Astrocyte of the cerebellum (primary cell): Measurements from ENCODE around the gene SLC35F3.

Source experiments
- DNase-seq: peaks from one replicate; pipeline ENCODE4 v3.0.0-alpha.2; 2011; ENCODE audit warnings: low read depth
- H3K4me3 ChIP-seq: 2 replicates; pipeline ENCODE4 v1.5.1; 2011; ENCODE audit warnings: mild to moderate bottlenecking, low read depth, low read length, moderate library complexity
- in situ Hi-C: cut with HindIII; loops from 2 replicates; pipeline ENCODE4 v1.10.0; 2017; ENCODE audit warnings: low sequenced_read_pairs
- TF ChIP-seq, protein P1 (sequence below): IDR thresholded peaks from 2 replicates; pipeline ENCODE4 v1.5.1; 2012; ENCODE audit warnings: low read length, low read depth, moderate library complexity, mild to moderate bottlenecking; ENCODE audit errors: missing control alignments

SLC35F3 gene

DNA sequence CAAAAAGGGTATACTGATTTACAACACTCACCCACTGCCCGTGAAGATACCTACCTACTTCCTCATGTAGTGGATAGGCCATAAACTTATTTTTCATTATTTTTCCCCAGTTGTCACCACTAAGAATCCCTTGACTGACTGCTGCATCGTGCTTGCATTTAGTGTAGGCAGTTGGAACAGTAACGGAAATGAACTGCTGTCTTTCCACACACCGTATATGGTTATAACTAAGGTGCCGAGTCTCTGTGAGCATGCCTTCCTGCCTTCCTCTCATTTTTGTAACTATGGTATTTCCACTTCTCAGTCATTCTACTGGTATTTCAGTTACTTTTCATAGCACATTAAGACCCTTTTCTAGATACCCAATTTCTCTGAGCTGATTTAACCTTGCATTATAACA, 36.4 kb downstream of the SLC35F3 start:
- in situ Hi-C loops, result no loop called here
- TF ChIP-seq, protein P1, sequence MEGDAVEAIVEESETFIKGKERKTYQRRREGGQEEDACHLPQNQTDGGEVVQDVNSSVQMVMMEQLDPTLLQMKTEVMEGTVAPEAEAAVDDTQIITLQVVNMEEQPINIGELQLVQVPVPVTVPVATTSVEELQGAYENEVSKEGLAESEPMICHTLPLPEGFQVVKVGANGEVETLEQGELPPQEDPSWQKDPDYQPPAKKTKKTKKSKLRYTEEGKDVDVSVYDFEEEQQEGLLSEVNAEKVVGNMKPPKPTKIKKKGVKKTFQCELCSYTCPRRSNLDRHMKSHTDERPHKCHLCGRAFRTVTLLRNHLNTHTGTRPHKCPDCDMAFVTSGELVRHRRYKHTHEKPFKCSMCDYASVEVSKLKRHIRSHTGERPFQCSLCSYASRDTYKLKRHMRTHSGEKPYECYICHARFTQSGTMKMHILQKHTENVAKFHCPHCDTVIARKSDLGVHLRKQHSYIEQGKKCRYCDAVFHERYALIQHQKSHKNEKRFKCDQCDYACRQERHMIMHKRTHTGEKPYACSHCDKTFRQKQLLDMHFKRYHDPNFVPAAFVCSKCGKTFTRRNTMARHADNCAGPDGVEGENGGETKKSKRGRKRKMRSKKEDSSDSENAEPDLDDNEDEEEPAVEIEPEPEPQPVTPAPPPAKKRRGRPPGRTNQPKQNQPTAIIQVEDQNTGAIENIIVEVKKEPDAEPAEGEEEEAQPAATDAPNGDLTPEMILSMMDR, result no peak
- DNase-seq, result no peak
- H3K4me3 ChIP-seq, result no peak overlapping the region

DNA sequence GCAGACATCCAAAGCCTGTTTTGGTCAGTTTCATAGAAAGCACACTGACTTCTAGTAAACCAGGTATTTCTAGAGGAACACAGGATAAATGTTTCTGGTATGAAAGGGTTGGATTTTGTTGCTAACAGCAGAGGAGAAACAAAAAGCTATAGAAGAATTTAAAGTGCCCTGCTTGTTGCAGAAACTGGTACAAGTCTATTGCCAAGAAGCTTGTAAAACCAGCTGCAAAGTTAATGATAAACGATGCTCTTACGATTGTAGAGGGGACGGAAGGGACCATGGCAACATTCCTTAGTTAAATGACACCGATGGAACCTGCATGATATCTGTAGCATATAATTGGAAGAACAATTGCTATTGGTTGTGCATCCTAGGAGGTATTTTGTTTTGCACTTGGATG, 40.1 kb downstream of the SLC35F3 start:
- DNase-seq, result no peak
- TF ChIP-seq, protein P1, result no peak
- in situ Hi-C loops, result no loop called here
- H3K4me3 ChIP-seq, result no peak overlapping the region

DNA sequence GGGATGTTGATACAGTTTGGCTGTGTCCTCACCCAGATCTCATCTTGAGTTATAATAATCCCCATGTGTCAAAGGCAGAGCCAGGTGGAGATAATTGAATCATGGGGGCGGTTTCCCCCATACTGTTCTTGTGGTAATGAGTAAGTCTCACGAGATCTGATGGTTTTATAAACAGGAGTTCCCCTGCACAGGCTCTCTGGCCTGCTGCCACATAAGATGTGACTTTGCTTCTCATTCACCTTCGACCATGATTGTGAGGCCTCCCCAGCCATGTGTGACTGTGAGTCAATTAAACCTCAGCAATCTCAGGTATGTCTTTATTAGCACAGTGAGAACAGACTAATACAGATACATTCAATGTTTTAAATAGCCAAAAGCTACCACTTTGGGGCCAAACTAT, 41.1 kb downstream of the SLC35F3 start:
- no peak overlapping the region for H3K4me3 ChIP-seq
- in situ Hi-C loops, result no loop called here
- DNase-seq, result peak; percentile 20
- TF ChIP-seq, protein P1, result no peak

DNA sequence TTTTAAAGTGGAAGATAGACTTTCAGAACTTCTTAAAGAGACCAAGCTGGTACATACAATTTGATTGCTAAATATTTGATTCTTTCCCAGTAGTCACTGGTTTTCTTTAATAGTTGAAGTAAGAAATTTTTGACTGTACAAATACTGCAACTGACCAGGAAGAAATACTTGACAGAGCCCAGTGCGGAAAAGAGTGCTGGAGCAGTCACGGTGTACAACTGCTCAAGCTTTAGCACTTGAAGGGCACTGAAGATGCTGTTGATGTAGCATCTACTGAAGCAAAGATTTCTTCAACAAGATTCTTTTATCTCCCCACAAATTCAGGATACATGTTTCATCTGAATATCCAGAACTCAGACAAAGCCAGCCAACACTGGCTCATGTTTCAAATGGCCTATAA, 41.5 kb downstream of the SLC35F3 start:
- in situ Hi-C loops, result no loop called here
- H3K4me3 ChIP-seq, result no peak overlapping the region
- no peak for DNase-seq
- TF ChIP-seq, protein P1, result no peak

DNA sequence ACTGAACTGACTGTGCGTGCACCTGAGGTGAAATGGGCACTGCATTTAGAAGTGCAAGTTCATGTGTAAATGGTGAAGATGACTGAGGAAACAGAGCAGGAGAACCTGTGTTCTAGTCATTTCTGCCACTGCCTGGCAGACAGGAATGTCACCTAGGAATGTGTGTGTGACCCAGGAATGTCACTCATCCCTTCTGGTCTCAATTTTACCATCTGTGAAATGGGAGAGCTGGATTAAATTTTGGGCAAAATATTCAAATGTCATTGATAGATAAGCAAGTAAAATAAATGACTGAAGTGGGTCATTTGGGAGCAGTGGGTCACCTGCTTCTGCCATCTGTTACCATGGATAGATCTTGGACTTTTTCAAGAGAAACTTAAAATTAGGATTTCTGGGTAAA, 42.2 kb downstream of the SLC35F3 start:
- in situ Hi-C loops, result no loop called here
- H3K4me3 ChIP-seq, result no peak overlapping the region
- TF ChIP-seq, protein P1, result no peak
- no peak for DNase-seq

DNA sequence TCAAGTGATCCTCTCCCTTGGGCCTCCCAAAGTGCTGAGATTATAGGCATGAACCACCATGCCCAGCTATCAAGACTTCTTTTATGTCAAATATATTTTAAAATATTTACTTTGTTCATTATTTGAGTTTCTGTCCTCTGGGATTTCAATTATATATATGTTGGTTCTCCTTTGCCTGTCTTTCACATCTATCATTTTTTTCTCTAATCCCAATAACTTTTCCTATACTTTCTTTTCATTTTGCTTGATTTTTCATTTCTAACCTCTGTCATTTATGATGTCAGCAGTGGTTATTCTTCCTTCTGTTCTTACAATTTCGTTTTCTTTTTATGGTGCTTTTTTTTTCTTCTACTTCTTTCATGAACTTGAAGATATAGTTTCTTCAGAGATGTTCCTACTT, 47.3 kb downstream of the SLC35F3 start:
- in situ Hi-C loops, result no loop called here
- no peak overlapping the region for H3K4me3 ChIP-seq
- TF ChIP-seq, protein P1, result no peak
- DNase-seq, result no peak

DNA sequence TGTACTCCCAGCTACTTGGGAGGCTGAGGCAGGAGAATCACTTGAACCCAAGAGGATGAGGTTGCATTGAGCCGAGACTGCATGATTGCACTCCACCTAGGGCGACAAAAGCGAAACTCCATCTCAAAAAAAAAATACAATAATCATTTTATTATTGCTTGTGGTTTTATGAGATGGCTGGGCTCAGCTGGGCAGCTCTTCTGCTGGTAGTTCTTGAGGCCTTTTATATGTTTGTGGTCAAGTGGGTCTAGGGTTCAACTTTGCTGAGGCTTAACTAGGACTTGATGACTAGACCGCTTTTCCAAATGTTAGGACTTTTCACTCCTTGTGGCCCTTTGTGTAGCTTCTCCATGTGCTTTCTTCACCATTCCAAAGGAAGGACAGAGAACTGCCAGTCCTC, 53.2 kb downstream of the SLC35F3 start:
- TF ChIP-seq, protein P1, result no peak

More for the DNA sequence above, 53.2 kb downstream of the SLC35F3 start:
- DNase-seq, result no peak
- no peak overlapping the region for H3K4me3 ChIP-seq
- in situ Hi-C loops, result no loop called here
